Stimulated activated CD4-positive, alpha-beta T cell treated with anti-CD3 and anti-CD28 coated beads, Interleukin-4, amount 100 ng/mL, for 24 hours (primary cell): ENCODE data around the gene SLC50A1.

Experiments
- DNase-seq: peaks from one replicate; pipeline ENCODE4 v3.0.0-alpha.2; 2020

The SLC50A1 gene

DNA sequence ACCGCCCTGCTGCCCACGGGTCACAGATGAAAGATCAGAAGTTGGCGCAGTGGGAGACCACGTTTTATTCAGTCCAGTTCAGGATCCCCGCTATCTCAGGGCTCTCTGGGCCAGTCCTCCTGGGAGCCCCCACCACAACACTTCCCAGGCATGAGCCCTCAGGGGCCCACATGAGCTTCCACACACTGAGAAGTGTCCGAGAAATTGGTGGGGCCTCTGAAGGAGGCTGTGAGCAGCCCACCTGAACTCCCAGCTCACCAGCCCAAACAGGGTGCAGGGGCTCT, 50.1 kb downstream of the SLC50A1 start:
- no peak for DNase-seq

DNA sequence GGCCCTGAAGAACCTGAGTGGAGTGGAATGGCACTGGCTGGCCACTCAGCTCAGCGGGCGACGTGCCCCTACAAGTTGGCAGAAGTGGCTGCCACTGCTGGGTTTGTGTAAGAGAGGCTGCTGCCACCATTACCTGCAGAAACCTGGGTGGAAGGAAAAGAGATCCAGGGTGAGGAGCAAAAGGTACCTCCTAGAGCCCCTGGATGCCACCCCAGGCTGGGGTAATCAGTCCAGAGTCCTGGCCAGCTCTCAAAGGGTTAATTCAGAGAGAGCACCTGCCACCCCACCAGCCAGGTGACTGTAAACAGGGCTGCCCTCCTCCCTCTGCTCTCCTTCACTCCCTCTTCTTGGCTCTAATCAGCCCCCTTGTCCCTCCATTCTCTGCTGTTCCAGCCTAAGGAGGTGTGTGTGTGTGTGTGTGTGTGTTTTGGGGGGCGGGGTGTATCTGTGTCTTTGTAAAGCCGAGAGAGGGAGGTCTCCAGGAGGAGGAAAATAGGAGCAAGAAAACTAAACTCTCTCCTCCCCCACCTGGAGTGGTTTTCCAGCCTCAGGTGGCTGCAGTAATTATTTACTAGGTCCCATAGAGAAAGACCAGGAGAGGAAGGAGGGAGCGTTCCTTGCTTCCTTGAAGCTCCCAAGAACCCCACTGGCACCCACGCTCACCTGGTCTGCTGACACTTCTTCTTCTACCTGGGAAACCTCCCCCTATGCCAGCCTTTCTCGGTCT, 50.6 kb downstream of the SLC50A1 start:
- no peak for DNase-seq

DNA sequence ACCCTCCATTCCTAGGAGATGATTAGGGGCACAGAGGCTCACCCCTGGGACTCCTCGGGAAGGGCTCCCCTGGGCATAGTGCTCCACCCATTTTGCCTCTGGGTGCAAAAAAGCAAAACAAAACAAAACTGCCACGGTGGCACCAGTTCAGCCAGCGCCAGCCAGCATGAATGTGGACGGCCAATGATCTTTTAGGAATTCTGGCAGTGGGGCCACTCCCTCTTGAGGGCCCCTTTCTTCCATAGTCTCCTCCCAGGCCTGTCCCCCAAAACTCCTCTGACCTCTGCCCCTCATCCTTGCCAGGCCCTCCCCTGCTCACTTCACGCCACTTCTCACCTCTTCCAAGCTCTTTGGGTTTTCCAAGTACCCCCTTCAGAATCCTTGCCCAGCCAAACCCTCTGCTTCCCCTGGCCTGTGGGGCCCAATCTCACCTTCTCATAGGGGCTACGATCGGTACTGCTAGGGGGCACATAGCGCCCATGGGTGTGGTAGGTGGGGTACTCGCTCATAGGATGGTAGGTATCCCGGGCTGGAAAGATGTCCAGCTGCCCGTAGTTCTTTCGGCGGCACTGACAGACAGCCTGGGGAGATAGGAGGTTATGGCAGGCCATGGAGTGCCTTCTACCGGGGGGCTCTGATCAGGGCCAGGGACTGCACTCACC, 51.3 kb downstream of the SLC50A1 start:
- DNase-seq, result no peak

DNA sequence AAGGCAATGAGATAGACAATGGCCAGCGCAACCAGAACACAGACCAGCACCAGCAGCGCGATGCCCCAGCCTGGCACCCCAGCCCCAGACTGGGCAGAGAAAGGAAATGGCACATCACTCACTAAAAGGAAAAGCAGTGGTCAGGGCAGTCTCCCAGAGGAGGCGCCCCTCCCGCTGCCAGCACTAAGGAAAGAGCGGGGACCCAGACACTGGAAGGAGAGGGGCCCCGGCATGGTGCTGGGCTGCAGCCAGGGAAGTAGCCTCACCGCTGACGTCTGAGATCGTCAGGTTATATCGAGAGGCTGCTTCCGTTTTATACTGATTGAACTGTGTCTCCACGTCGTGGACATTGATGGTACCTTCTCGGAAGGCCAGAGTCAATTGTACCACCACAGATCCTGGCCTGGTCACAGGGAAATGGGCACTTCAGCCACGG, 51.8 kb downstream of the SLC50A1 start:
- DNase-seq, result no peak

DNA sequence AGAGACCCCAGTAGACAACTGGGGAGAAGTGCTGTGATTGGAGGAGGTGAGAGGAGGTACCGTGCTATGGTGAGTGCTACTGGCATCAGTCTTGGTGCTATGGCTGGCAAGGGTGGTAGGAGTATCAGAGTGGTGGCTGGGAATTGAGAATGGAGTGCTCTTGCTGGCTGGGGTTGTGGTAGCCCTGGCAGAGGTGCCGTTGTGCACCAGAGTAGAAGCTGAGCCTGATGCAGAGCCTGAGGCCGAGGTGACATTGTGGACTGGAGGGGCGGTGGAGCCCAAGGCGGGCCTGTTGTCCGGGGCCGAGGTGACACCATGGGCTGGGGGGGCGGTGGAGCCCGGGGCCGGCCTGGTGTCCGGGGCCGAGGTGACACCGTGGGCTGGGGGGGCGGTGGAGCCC, 52.6 kb downstream of the SLC50A1 start:
- DNase-seq, result no peak
